Testis (tissue), 3 donors: ENCODE measurements around the gene ARHGDIB. TPM values are rescaled to one million over a fixed set of nuclear protein-coding genes. Genes with fewer than 3 reads are reported as not detected.

ENCODE experiments used
- DNase-seq: peaks from one replicate; pipeline ENCODE4 v3.0.0-alpha.2; 2019
- H3K27ac ChIP-seq, 2 donors: fragments of 200-600 bp; sonication (generic); one replicate each; pipeline ENCODE4 v1.5.1; 2019
- H3K27me3 ChIP-seq: fragments of 200-600 bp; sonication (generic); one replicate; pipeline ENCODE4 v1.5.1; 2019
- H3K36me3 ChIP-seq: fragments of 200-600 bp; sonication (generic); one replicate; pipeline ENCODE4 v1.5.1; 2017; ENCODE audit warnings: low read depth; ENCODE audit errors: missing control alignments
- H3K4me1 ChIP-seq: fragments of 200-600 bp; sonication (generic); one replicate; pipeline ENCODE4 v1.5.1; 2019
- H3K4me3 ChIP-seq, 2 donors: fragments of 200-600 bp; sonication (generic); one replicate each; pipeline ENCODE4 v1.5.1; 2017 to 2019
- H3K9me3 ChIP-seq: fragments of 200-600 bp; sonication (generic); one replicate; pipeline ENCODE4 v1.5.1; 2017
- CTCF ChIP-seq, 3 experiments: fragments of 450-650 bp in 2 of 3; fragments of 200-600 bp in 1 of 3; sonication (generic) in 1 of 3; IDR thresholded peaks; one replicate each; pipeline ENCODE4 v1.5.1; 2016 to 2019; ENCODE audit warnings: antibody characterized with exemption in 3 of 3, mild to moderate bottlenecking in 2 of 3, moderate library complexity in 1 of 3
- POLR2A ChIP-seq: fragments of 450-650 bp; IDR thresholded peaks from one replicate; pipeline ENCODE4 v1.6.1; 2017; ENCODE audit warnings: antibody characterized with exemption, mild to moderate bottlenecking, moderate library complexity
- WGBS, 2 donors: methylation state at CpG; one replicate each; pipeline ENCODE4 v1.1.5; 2018; 5-methylcytosine and 5-hydroxymethylcytosine counted together
- intact Hi-C: fragments of 100-400 bp; cut with DNase I; formaldehyde crosslinking; loops from one replicate; pipeline ENCODE4 v1.15.1; 2023; ENCODE audit warnings: low total_unique reads
- polyA plus RNA-seq: library from polyadenylated mRNA; stranded (reverse); fragments of 350-450 nt; fragmentation: Illumina TruSeq; extraction: RNeasy Lipid Tissue Mini Kit (QIAGEN cat#74804); gene quantifications from one replicate; pipeline ENCODE4 v1.2.3, GENCODE V29; 2014; ENCODE audit warnings: low read depth, low replicate concordance; ENCODE audit not compliant: insufficient read depth
- total RNA-seq, 2 donors: library from RNA; depleted of rRNA; stranded (reverse); fragments of >200 nt; gene quantifications; one replicate each; pipeline ENCODE4 v1.2.3, GENCODE V29; 2016

Gene ARHGDIB
- total and polyA plus RNA-seq, 3 donors from 2014 or later, result 20.2 to 66.3 (median 28.4) TPM

- DNase-seq, result no peak
- no peaks in the 10 kb centered on the region for H3K9me3 ChIP-seq
- no peaks in the 10 kb centered on the region for H3K36me3 ChIP-seq
- no peak overlapping the region for H3K4me3 ChIP-seq
- TF ChIP-seq CTCF (IDR thresholded peaks at IDR 0.05), result no peak
- no peaks in the 10 kb centered on the region for H3K27me3 ChIP-seq
- no peak overlapping the region for H3K27ac ChIP-seq
- 82 to 85% methylated on average over 4 of the region's 4 CpGs for WGBS, 2 donors
- intact Hi-C loops, result no loop called here
- peaks cover 4% of the 10 kb centered on the region for H3K4me1 ChIP-seq
Measured at GRCh38 chr12:14993537-14994266, 32.3 kb upstream of the ARHGDIB start.

DNA sequence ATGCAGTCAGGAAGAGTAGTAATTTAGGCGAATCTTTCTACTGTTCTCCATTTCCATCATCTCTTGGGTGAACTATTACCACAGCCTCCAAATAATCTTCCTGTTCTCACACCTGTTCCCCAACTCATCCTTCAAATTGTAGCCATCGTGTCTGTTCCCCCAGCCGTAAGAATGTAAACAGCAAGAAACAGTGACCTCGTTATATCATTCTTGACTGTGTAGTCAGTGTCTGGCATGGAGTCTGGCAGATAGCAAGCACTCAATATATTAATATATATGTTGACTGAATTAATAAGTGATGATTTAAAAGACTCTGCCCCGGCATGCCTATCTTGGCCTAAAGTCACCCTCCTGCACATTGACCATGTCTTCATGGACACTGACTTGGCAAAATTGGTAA lies 31.7 kb upstream of the ARHGDIB start:
- 79% methylated on average over 5 of the region's 5 CpGs for WGBS, 2 donors
- no peak for DNase-seq
- H3K27ac ChIP-seq, result no peak overlapping the region
- H3K27me3 ChIP-seq, result no peaks in the 10 kb centered on the region
- no peaks in the 10 kb centered on the region for H3K36me3 ChIP-seq
- TF ChIP-seq POLR2A, result no peak
- TF ChIP-seq CTCF (IDR thresholded peaks at IDR 0.05), result no peak
- H3K9me3 ChIP-seq, result no peaks in the 10 kb centered on the region
- intact Hi-C loops, result no loop called here
- no peak overlapping the region for H3K4me3 ChIP-seq
- H3K4me1 ChIP-seq, result peaks cover 4% of the 10 kb centered on the region

DNA sequence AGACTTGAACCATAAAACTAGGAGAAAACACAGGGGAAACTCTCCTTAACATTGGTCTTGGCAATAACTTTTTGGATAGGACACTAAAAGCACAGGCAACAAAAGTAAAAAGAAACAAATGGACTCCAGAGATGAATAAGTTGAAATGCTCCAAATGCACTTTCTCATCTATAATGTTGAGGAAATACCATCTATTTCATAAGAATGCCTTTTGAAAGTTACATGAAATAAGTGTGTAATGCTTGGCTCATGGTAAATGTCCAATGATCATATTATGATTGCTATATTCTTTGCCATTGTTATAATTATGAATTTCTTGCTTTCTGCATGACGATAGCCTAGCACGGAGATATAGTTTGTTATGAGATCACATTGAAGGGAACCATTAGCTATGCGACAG lies 31.3 kb upstream of the ARHGDIB start:
- no peaks in the 10 kb centered on the region for H3K36me3 ChIP-seq
- WGBS, 2 donors, result 93 to 97% methylated on average over 3 of the region's 3 CpGs
- no peaks in the 10 kb centered on the region for H3K27me3 ChIP-seq
- DNase-seq, result no peak
- no peak overlapping the region for H3K4me3 ChIP-seq
- peaks cover 4% of the 10 kb centered on the region for H3K4me1 ChIP-seq
- TF ChIP-seq POLR2A (no peak), CTCF (IDR thresholded peaks at IDR 0.05) (no peak)
- no peaks in the 10 kb centered on the region for H3K9me3 ChIP-seq
- H3K27ac ChIP-seq, result no peak overlapping the region
- intact Hi-C loops, result no loop called here

DNA sequence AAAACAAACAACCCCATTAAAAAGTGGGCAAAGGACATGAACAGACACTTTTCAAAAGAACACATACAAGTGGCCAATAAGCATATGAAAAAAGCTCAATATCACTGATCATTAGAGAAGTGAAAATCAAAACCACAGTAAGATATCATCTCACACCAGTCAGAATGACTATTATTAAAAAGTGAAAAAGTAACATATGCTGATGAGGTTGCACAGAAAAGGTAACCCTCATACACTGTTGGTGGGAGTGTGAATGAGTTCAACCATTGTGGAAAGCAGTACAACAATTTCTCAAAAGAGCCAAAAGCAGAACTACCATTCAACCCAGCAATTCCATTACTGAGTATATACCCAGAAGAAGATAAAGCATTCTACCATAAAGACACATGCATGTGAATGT lies 29.7 kb upstream of the ARHGDIB start:
- no peak overlapping the region for H3K4me3 ChIP-seq
- intact Hi-C loops, result no loop called here
- no peak for DNase-seq
- peaks cover 4% of the 10 kb centered on the region for H3K4me1 ChIP-seq
- H3K27ac ChIP-seq, result no peak overlapping the region
- no peaks in the 10 kb centered on the region for H3K36me3 ChIP-seq
- TF ChIP-seq CTCF (IDR thresholded peaks at IDR 0.05), result no peak
- no peak for TF ChIP-seq POLR2A
- no peaks in the 10 kb centered on the region for H3K9me3 ChIP-seq
- H3K27me3 ChIP-seq, result no peaks in the 10 kb centered on the region

DNA sequence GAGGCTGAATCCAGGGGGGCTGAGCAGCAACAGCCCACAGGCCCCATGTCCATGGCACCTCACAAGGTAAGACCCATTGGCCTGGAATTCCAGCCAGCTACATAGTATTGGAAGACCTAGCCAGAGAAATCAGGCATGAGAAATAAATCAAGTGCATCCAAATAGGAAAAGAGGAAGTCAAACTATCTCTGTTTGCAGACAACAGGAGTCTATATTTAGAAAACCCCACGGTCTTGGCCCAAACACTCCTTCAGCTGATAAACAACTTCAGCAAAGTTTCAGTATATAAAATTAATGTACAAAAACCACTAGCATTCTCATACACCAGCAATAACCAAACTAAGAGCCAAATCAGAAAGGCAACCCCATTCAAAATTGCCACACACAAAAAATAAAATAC lies 28.4 kb upstream of the ARHGDIB start:
- no peaks in the 10 kb centered on the region for H3K4me1 ChIP-seq
- intact Hi-C loops, result no loop called here
- H3K27me3 ChIP-seq, result no peaks in the 10 kb centered on the region
- no peak overlapping the region for H3K4me3 ChIP-seq
- no peaks in the 10 kb centered on the region for H3K36me3 ChIP-seq
- H3K9me3 ChIP-seq, result no peaks in the 10 kb centered on the region
- TF ChIP-seq POLR2A (no peak), CTCF (IDR thresholded peaks at IDR 0.05) (no peak)
- H3K27ac ChIP-seq, result no peak overlapping the region
- DNase-seq, result no peak
- 48 to 61% methylated on average over 1 of the region's 1 CpG for WGBS, 2 donors
